ENCODE data around the gene LRGUK. TPM values are rescaled to one million over a fixed set of nuclear protein-coding genes. Genes with fewer than 3 reads are reported as not detected.
"Not testable (repeated sequence)": the region's sequence is repeated elsewhere in the genome, so short reads cannot be mapped to it uniquely, and the experiment has no call there.

The LRGUK gene
- total and polyA plus RNA-seq, 4 donors = 2.5 to 5.4 (median 3.9) TPM

DNA sequence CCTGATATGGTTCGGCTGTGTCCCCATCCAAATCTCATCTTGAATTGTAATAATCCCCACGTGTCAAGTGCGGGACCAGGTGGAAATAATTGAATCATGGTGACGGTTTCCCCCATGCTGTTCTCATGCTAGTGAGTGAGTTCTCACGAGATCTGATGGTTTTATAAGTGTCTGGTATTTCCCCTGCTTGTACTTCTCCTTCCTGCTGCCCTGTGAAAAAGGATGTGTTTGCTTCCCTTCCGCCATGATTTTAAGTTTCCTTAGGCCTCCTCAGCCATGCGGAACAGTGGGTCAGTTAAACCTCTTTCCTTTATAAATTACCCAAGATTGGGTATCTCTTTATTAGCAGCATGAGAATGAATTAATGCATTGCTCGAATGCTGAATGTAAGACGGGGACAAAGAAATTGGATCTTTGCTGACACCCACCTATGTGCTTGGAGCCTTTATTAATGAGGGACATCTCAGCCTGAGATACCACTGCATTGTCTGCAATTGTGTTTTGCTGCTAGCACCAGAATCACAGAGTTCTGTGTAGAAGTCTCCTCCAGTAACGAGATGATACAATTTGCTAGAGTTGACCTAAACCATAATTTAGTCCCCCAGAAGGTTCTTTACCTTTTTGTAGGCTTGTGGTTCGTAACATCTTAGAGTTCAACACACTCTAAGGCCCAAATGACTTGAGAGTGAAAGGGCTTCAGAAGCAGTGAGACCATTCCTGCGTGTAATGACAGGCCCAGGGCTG lies 160.9 kb downstream of the LRGUK start:
- no peak for DNase-seq (ENCODE audit: low read depth in 4 of 6, low spot score in 6 of 6)
- no peaks in the 10 kb centered on the region for H3K36me3 ChIP-seq (ENCODE audit: control insufficient read depth, insufficient read depth, low read length)
- 20% methylated on average over 2 of the region's 12 CpGs for WGBS (ENCODE audit: insufficient coverage)
- no peaks in the 10 kb centered on the region for H3K4me1 ChIP-seq (ENCODE audit: control insufficient read depth, insufficient read depth, low read length)
- no peak overlapping the region for H3K4me3 ChIP-seq (ENCODE audit: low read depth, low read length)
- no peaks in the 10 kb centered on the region for H3K27me3 ChIP-seq (ENCODE audit: control insufficient read depth, insufficient read depth, low read length)
- no peaks in the 10 kb centered on the region for H3K9me3 ChIP-seq (ENCODE audit: control insufficient read depth, insufficient read depth, low read length)
- no peak overlapping the region for H3K27ac ChIP-seq (ENCODE audit: low read depth, low read length)

DNA sequence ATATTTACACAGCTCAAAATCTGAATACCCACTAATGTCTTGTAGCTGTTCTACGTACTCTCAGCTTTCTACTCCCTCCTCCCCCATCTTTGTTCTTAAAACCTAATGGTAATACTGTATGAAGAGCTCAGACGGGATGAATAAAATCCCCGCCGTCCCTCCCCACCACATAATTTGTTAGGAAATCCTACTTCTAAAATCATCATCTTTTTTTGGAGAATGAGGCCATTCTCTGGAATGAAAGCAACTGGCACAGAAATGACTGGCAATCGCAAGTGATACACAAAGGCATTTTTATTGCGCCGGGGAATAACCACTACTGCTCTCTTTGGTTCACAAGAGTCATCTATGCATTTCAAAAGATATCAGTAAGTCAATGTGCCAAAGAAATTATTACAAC lies 162.3 kb downstream of the LRGUK start:
- no CpG with 5 or more reads among the region's 7 CpGs for WGBS (ENCODE audit: insufficient coverage)
- Histone ChIP-seq H3K9me3 (ENCODE audit: control insufficient read depth, insufficient read depth, low read length) (no peaks in the 10 kb centered on the region), H3K27me3 (ENCODE audit: control insufficient read depth, insufficient read depth, low read length) (no peaks in the 10 kb centered on the region), H3K4me1 (ENCODE audit: control insufficient read depth, insufficient read depth, low read length) (no peaks in the 10 kb centered on the region), H3K36me3 (ENCODE audit: control insufficient read depth, insufficient read depth, low read length) (peaks cover 11% of the 10 kb centered on the region), H3K4me3 (ENCODE audit: low read depth, low read length) (no peak overlapping the region), H3K27ac (ENCODE audit: low read depth, low read length) (no peak overlapping the region)
- DNase-seq (ENCODE audit: low read depth in 4 of 6, low spot score in 6 of 6) = peak in 1 of 6 donors; percentile 75

GRCh38 chr7:134289841-134290240 lies 162.7 kb downstream of the LRGUK start:
- Histone ChIP-seq H3K4me1 (ENCODE audit: control insufficient read depth, insufficient read depth, low read length) (no peaks in the 10 kb centered on the region), H3K4me3 (ENCODE audit: low read depth, low read length) (no peak overlapping the region), H3K9me3 (ENCODE audit: control insufficient read depth, insufficient read depth, low read length) (no peaks in the 10 kb centered on the region), H3K36me3 (ENCODE audit: control insufficient read depth, insufficient read depth, low read length) (peaks cover 15% of the 10 kb centered on the region), H3K27ac (ENCODE audit: low read depth, low read length) (no peak overlapping the region), H3K27me3 (ENCODE audit: control insufficient read depth, insufficient read depth, low read length) (no peaks in the 10 kb centered on the region)
- no peak for DNase-seq (ENCODE audit: low read depth in 4 of 6, low spot score in 6 of 6)
- WGBS (ENCODE audit: insufficient coverage) = no CpG with 5 or more reads among the region's 2 CpGs

DNA sequence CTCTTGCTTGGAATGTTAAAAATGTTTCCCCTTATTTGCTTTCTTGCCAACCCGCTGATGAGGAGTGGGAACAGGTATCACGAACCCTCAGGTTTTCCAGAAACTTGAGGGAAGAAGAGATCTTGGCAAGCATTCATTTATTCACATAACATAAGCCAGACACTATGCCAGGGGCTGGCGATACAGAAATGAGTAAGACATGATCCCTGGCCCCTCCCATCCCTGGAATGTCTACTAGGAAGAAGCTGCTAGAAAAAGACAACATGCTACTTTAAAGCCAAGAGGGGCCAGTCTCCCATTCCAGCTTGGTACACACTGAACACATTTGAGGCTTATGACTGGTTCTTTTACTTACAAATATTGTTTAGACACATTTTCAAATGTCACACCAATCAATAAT lies 163.1 kb downstream of the LRGUK start:
- Histone ChIP-seq H3K4me3 (ENCODE audit: low read depth, low read length) (no peak overlapping the region), H3K36me3 (ENCODE audit: control insufficient read depth, insufficient read depth, low read length) (peaks cover 17% of the 10 kb centered on the region), H3K27me3 (ENCODE audit: control insufficient read depth, insufficient read depth, low read length) (no peaks in the 10 kb centered on the region), H3K4me1 (ENCODE audit: control insufficient read depth, insufficient read depth, low read length) (no peaks in the 10 kb centered on the region), H3K27ac (ENCODE audit: low read depth, low read length) (no peak overlapping the region), H3K9me3 (ENCODE audit: control insufficient read depth, insufficient read depth, low read length) (no peaks in the 10 kb centered on the region)
- no peak for DNase-seq (ENCODE audit: low read depth in 4 of 6, low spot score in 6 of 6)
- no CpG with 5 or more reads among the region's 3 CpGs for WGBS (ENCODE audit: insufficient coverage)

DNA sequence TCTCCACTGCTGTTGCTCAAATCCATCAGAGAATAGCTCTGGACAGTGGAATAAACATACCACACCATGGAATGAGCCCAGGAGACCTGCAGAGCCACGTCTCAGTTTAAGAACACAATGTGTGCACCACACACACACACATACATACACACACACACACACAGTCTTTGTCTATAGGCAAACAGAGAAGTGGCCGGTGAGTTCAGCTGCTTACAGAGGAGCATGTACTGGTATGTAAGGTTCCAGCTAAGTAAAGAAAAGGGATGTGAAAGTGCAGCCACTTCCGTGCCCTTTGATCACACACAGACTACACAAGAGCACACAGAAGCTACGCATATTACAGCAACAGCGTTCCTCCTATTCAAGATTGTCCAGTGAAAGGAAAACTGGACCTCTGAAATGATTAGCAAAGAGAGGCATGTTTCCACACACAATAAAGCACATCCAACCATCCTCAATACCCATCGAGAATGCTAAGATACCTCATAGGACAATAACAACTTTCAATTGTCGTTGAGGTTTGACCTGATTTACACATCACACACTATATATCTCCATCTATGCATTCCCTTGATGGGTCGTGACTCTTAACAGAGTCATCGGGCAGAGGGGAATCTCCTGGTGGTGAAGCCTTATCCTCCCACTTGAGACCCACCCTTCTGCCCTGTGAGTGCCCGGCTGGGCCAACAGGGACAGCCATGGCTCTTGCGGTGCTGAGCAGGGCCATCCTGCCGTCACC lies 166.0 kb downstream of the LRGUK start:
- Histone ChIP-seq H3K4me3 (ENCODE audit: low read depth, low read length) (no peak overlapping the region), H3K4me1 (ENCODE audit: control insufficient read depth, insufficient read depth, low read length) (no peaks in the 10 kb centered on the region), H3K36me3 (ENCODE audit: control insufficient read depth, insufficient read depth, low read length) (peaks cover 23% of the 10 kb centered on the region), H3K27ac (ENCODE audit: low read depth, low read length) (no peak overlapping the region), H3K27me3 (ENCODE audit: control insufficient read depth, insufficient read depth, low read length) (no peaks in the 10 kb centered on the region), H3K9me3 (ENCODE audit: control insufficient read depth, insufficient read depth, low read length) (no peaks in the 10 kb centered on the region)
- WGBS (ENCODE audit: insufficient coverage) = 73% methylated on average over 5 of the region's 12 CpGs
- DNase-seq (ENCODE audit: low read depth in 4 of 6, low spot score in 6 of 6) = peak in 1 of 6 donors; percentile 18

- H3K27ac ChIP-seq (ENCODE audit: low read depth, low read length); H3K27me3 ChIP-seq (ENCODE audit: control insufficient read depth, insufficient read depth, low read length); DNase-seq (ENCODE audit: low read depth in 4 of 6, low spot score in 6 of 6); H3K4me3 ChIP-seq (ENCODE audit: low read depth, low read length); H3K9me3 ChIP-seq (ENCODE audit: control insufficient read depth, insufficient read depth, low read length); H3K4me1 ChIP-seq (ENCODE audit: control insufficient read depth, insufficient read depth, low read length): not testable (repeated sequence)
- peaks cover 23% of the 10 kb centered on the region for H3K36me3 ChIP-seq (ENCODE audit: control insufficient read depth, insufficient read depth, low read length)
- WGBS (ENCODE audit: insufficient coverage) = 100% methylated on average over 5 of the region's 7 CpGs
Measured at GRCh38 chr7:134295982-134296381, 168.8 kb downstream of the LRGUK start.

DNA sequence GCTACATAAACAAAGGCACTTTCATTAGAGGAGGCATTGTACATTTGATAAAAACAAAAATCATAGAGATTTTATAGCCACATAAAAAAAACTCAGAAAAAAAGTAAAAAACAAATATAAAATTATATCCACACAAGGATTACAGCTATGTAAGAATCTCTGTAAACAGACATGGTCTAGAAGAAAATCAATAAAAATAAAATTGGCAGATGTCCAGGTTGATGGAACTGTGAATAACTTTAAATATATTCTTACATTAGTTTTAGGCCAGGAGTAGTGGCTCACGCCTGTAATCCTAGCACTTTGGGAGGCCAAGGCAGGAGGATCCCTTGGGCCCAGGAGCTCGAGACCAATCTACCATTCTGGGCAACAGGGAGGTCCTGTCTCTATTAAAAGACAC lies 170.3 kb downstream of the LRGUK start:
- Histone ChIP-seq H3K9me3 (ENCODE audit: control insufficient read depth, insufficient read depth, low read length) (no peaks in the 10 kb centered on the region), H3K4me1 (ENCODE audit: control insufficient read depth, insufficient read depth, low read length) (no peaks in the 10 kb centered on the region), H3K36me3 (ENCODE audit: control insufficient read depth, insufficient read depth, low read length) (peaks cover 23% of the 10 kb centered on the region), H3K4me3 (ENCODE audit: low read depth, low read length) (no peak overlapping the region), H3K27me3 (ENCODE audit: control insufficient read depth, insufficient read depth, low read length) (no peaks in the 10 kb centered on the region), H3K27ac (ENCODE audit: low read depth, low read length) (no peak overlapping the region)
- no peak for DNase-seq (ENCODE audit: low read depth in 4 of 6, low spot score in 6 of 6)
- WGBS (ENCODE audit: insufficient coverage) = 86% methylated on average over 1 of the region's 2 CpGs

DNA sequence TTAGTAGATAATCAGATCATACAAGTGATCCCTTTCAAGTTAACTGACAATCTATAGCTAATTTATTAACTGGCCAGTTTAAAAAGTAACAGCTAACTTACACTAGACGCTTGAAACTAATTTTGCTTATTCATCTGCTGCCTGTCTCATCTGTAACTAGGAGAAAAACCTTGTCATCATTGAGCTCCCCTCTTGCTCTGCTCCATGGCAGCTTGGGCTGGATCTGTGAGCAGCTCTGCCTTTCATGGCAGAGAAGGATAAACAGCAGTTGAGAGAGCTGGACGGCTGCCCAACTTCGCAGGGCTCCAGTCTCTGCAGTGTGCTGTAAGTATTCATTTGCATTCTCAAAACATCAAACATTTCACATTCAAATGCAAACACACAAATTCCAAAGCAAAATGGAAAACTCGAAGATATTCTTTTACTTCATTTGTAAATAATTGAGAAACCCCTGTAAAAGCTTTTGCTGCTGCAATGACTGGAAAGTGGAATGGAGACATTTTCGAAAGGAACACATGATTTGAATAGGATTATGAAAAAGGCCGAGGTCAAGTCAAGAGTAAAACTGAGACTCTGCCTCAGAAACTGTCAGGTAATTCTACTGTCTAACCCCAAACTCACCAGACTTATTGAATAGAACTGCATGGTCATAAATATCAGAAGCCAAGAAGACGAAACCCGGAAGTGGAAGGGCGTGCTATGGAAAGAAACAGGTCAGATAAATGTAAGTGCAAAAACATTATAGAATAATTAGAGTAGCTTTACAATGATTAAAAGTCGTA lies 172.0 kb downstream of the LRGUK start:
- Histone ChIP-seq H3K27ac (ENCODE audit: low read depth, low read length) (no peak overlapping the region), H3K9me3 (ENCODE audit: control insufficient read depth, insufficient read depth, low read length) (no peaks in the 10 kb centered on the region), H3K36me3 (ENCODE audit: control insufficient read depth, insufficient read depth, low read length) (peaks cover 18% of the 10 kb centered on the region), H3K4me3 (ENCODE audit: low read depth, low read length) (no peak overlapping the region), H3K4me1 (ENCODE audit: control insufficient read depth, insufficient read depth, low read length) (no peaks in the 10 kb centered on the region), H3K27me3 (ENCODE audit: control insufficient read depth, insufficient read depth, low read length) (no peaks in the 10 kb centered on the region)
- 17% methylated on average over 1 of the region's 10 CpGs for WGBS (ENCODE audit: insufficient coverage)
- peak; percentile 47 to 96 (median 71) for DNase-seq (ENCODE audit: low read depth in 4 of 6, low spot score in 6 of 6)

DNA sequence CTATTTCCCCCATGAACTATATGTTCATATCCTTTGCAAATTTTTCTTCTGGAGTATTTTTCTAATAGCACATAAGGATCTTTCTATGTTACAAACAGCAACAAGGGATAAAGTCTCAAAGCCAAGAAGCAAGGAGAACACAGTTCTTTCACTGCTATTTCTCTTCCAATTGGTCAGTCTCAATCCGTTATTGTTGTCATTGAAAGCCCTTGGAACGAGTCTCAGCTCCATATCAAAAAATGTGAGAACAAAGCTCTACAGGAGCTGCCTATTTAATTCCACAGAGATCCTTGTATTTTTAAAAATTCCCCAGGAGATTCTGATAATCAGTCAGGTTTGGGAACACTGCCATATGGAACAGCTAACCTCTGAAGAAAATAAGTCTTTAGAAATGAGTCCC lies 173.8 kb downstream of the LRGUK start:
- Histone ChIP-seq H3K27ac (ENCODE audit: low read depth, low read length) (no peak overlapping the region), H3K9me3 (ENCODE audit: control insufficient read depth, insufficient read depth, low read length) (no peaks in the 10 kb centered on the region), H3K4me3 (ENCODE audit: low read depth, low read length) (no peak overlapping the region), H3K4me1 (ENCODE audit: control insufficient read depth, insufficient read depth, low read length) (no peaks in the 10 kb centered on the region), H3K36me3 (ENCODE audit: control insufficient read depth, insufficient read depth, low read length) (peaks cover 18% of the 10 kb centered on the region), H3K27me3 (ENCODE audit: control insufficient read depth, insufficient read depth, low read length) (no peaks in the 10 kb centered on the region)
- 31% methylated on average over 2 of the region's 2 CpGs for WGBS (ENCODE audit: insufficient coverage)
- DNase-seq (ENCODE audit: low read depth in 4 of 6, low spot score in 6 of 6) = peak in 1 of 6 donors; percentile 32

Measured in spinal cord (tissue), 10 donors.